ENCODE results near the gene OR7G3. TPM values are rescaled to one million over a fixed set of nuclear protein-coding genes. Genes with fewer than 3 reads are reported as not detected.

Gene OR7G3
- total RNA-seq, 1 donor from 2014 or later: not detected

DNA sequence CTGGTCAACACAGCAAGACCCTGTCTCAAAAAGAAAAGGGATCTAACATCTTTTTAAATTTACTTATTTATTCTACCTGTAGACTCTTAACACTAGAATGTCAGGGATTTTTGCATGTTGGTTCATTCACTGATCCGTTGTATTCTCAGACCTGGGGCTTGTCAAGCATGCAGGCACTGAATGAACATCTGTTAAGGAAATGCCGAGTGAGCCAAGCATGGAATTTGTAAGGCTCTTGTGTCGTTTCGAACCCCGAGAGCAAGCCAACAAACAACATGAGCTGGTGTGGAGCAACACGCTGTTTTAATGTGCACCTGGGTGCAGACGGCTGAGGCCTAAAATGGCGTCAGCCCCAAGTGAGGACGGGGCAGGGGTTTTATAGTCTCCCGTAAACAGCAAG lies 49.8 kb downstream of the OR7G3 start:
- H3K4me3 Mint-ChIP-seq: no peak overlapping the region
- DNase-seq (ENCODE audit: low spot score in 2 of 2, unreplicated experiment in 2 of 2): no peak
- H3K4me1 Mint-ChIP-seq: peaks cover 32% of the 10 kb centered on the region
- H3K27me3 Mint-ChIP-seq (ENCODE audit: low read depth): no peaks in the 10 kb centered on the region
- peak overlapping the region; percentile 56 for H3K27ac Mint-ChIP-seq
- TF ChIP-seq, protein P1, sequence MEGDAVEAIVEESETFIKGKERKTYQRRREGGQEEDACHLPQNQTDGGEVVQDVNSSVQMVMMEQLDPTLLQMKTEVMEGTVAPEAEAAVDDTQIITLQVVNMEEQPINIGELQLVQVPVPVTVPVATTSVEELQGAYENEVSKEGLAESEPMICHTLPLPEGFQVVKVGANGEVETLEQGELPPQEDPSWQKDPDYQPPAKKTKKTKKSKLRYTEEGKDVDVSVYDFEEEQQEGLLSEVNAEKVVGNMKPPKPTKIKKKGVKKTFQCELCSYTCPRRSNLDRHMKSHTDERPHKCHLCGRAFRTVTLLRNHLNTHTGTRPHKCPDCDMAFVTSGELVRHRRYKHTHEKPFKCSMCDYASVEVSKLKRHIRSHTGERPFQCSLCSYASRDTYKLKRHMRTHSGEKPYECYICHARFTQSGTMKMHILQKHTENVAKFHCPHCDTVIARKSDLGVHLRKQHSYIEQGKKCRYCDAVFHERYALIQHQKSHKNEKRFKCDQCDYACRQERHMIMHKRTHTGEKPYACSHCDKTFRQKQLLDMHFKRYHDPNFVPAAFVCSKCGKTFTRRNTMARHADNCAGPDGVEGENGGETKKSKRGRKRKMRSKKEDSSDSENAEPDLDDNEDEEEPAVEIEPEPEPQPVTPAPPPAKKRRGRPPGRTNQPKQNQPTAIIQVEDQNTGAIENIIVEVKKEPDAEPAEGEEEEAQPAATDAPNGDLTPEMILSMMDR (IDR thresholded peaks at IDR 0.05; ENCODE audit: unreplicated experiment): no peak
- no peaks in the 10 kb centered on the region for H3K9me3 Mint-ChIP-seq
- H3K36me3 Mint-ChIP-seq: no peaks in the 10 kb centered on the region

Other genes with a start within 250 kb of the OR7G3 start
- gene MUC16, start 116.5 kb downstream of the OR7G3 start, total RNA-seq: 0.60 to 1.1 TPM (median 0.66 TPM) in 3 replicates
- gene OR1M1, start 39.9 kb downstream of the OR7G3 start, total RNA-seq: not detected in 3 replicates
- gene OR7G2, start 19.5 kb downstream of the OR7G3 start, total RNA-seq: not detected in 3 replicates
- gene OR7G1, start 11.2 kb downstream of the OR7G3 start, total RNA-seq: not detected in 3 replicates
- 40.6 to 44.9 TPM (median 44.7 TPM) in 3 replicates for gene ZNF317, start 13.4 kb upstream of the OR7G3 start, total RNA-seq
- 1.8 to 1.9 TPM (median 1.8 TPM) in 3 replicates for gene OR7D2, start 52.0 kb upstream of the OR7G3 start, total RNA-seq
- gene OR7D4, start 92.6 kb upstream of the OR7G3 start, total RNA-seq: not detected in 3 replicates
- not detected in 3 replicates for gene OR7E24, start 124.0 kb upstream of the OR7G3 start, total RNA-seq
- 9.5 to 11.2 TPM (median 10.1 TPM) in 3 replicates for gene ZNF699, start 182.9 kb upstream of the OR7G3 start, total RNA-seq
- 35.4 to 43.4 TPM (median 40.0 TPM) in 3 replicates for gene ZNF559, start 197.2 kb upstream of the OR7G3 start, total RNA-seq
- 8.7 to 12.6 TPM (median 10.6 TPM) in 3 replicates for gene ZNF177, start 236.1 kb upstream of the OR7G3 start, total RNA-seq